Neural cell (in vitro differentiated cells): ENCODE measurements around the gene PRODH.

Experiments
- EZH2 ChIP-seq: fragments of 200-600, 300-800 bp; shearing (Covaris generic), sonication (generic); IDR thresholded peaks from 2 replicates; pipeline ENCODE4 v1.6.1; 2014; ENCODE audit warnings: antibody characterized with exemption, low read length, borderline replicate concordance, mild to moderate bottlenecking; ENCODE audit not compliant: insufficient read depth, poor library complexity, severe bottlenecking
- POLR2AphosphoS5 ChIP-seq: IDR thresholded peaks from 2 replicates; pipeline ENCODE4 v1.6.1; 2012
- TF ChIP-seq, protein P1 (sequence below): fragments of 450-650 bp; IDR thresholded peaks from 2 replicates; pipeline ENCODE4 v1.5.1; 2014; ENCODE audit warnings: antibody characterized with exemption, mild to moderate bottlenecking, moderate library complexity; ENCODE audit not compliant: poor library complexity, severe bottlenecking

DNA sequence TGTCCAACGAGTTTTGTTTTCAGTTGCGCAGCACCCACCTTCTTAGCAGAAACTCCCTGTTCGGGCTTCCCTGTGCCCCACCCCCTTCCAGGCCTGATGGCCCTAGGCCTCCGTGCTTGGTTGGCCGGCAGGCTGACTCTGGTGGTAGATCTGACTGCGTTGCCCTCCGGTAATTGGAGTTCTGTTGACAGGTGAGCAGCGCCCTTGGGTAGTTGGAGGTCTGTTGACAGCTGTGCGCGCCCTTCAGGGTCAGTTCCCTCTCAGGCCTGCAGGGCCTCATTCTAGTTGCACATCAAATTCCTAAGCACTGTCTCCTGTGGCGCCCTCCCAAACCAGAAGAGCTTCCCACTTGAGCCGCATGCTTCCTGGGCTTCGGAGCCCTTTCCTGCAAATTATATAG lies 29.2 kb downstream of the PRODH start:
- TF ChIP-seq EZH2 (no peak), POLR2AphosphoS5 (no peak)
- TF ChIP-seq, protein P1, sequence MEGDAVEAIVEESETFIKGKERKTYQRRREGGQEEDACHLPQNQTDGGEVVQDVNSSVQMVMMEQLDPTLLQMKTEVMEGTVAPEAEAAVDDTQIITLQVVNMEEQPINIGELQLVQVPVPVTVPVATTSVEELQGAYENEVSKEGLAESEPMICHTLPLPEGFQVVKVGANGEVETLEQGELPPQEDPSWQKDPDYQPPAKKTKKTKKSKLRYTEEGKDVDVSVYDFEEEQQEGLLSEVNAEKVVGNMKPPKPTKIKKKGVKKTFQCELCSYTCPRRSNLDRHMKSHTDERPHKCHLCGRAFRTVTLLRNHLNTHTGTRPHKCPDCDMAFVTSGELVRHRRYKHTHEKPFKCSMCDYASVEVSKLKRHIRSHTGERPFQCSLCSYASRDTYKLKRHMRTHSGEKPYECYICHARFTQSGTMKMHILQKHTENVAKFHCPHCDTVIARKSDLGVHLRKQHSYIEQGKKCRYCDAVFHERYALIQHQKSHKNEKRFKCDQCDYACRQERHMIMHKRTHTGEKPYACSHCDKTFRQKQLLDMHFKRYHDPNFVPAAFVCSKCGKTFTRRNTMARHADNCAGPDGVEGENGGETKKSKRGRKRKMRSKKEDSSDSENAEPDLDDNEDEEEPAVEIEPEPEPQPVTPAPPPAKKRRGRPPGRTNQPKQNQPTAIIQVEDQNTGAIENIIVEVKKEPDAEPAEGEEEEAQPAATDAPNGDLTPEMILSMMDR, result no peak
